NB4 (cell line): Measurements from ENCODE around the gene BHLHE23.
"Not testable (repeated sequence)": the region's sequence is repeated elsewhere in the genome, so short reads cannot be mapped to it uniquely, and the experiment has no call there.

Source experiments
- DNase-seq: peaks from one replicate; pipeline ENCODE4 v3.0.0; 2010; ENCODE audit warnings: low read depth
- H3K4me3 ChIP-seq: one replicate; pipeline ENCODE4 v1.5.1; 2011; ENCODE audit warnings: mild to moderate bottlenecking, low read depth, low read length, moderate library complexity
- MYC ChIP-seq: IDR thresholded peaks from 2 replicates; pipeline ENCODE4 v1.6.1; 2011; ENCODE audit warnings: low read depth, low read length
- POLR2A ChIP-seq: IDR thresholded peaks from 2 replicates; pipeline ENCODE4 v1.6.1; 2011; ENCODE audit warnings: mild to moderate bottlenecking; ENCODE audit not compliant: insufficient read length; ENCODE audit errors: extremely low read depth
- TF ChIP-seq, protein P1 (sequence below): IDR thresholded peaks from 2 replicates; pipeline ENCODE4 v1.6.1; 2011; ENCODE audit warnings: low read depth, low read length
- TF ChIP-seq, protein P2 (sequence below): IDR thresholded peaks from one replicate; pipeline ENCODE4 v1.5.1; 2012; ENCODE audit warnings: low read depth, low read length

Gene BHLHE23

DNA sequence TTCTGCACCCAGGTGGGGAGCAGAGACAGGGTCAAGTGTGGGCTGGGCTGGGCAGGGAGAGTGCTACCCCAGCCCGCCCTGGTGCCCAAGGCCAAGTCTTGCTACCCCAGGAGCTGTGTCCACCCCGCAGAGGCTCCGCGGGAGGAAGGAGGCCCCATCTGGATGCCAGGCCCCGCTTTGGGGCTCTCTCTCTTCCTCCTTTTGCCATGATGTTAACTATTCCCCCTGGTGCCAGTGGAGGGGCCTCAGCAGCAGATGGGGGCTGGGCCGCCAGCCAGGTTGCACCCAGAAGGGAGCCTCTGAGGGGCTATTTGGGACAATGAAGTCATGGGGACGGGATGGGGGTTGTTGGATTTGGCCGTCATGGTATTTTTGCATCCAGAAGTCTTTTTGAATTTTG lies 45.0 kb downstream of the BHLHE23 start:
- H3K4me3 ChIP-seq, result no peak overlapping the region
- TF ChIP-seq, protein P1, sequence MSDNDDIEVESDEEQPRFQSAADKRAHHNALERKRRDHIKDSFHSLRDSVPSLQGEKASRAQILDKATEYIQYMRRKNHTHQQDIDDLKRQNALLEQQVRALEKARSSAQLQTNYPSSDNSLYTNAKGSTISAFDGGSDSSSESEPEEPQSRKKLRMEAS, result no peak
- TF ChIP-seq MYC (no peak), POLR2A (no peak)
- TF ChIP-seq, protein P2, sequence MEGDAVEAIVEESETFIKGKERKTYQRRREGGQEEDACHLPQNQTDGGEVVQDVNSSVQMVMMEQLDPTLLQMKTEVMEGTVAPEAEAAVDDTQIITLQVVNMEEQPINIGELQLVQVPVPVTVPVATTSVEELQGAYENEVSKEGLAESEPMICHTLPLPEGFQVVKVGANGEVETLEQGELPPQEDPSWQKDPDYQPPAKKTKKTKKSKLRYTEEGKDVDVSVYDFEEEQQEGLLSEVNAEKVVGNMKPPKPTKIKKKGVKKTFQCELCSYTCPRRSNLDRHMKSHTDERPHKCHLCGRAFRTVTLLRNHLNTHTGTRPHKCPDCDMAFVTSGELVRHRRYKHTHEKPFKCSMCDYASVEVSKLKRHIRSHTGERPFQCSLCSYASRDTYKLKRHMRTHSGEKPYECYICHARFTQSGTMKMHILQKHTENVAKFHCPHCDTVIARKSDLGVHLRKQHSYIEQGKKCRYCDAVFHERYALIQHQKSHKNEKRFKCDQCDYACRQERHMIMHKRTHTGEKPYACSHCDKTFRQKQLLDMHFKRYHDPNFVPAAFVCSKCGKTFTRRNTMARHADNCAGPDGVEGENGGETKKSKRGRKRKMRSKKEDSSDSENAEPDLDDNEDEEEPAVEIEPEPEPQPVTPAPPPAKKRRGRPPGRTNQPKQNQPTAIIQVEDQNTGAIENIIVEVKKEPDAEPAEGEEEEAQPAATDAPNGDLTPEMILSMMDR, result no peak
- no peak for DNase-seq

DNA sequence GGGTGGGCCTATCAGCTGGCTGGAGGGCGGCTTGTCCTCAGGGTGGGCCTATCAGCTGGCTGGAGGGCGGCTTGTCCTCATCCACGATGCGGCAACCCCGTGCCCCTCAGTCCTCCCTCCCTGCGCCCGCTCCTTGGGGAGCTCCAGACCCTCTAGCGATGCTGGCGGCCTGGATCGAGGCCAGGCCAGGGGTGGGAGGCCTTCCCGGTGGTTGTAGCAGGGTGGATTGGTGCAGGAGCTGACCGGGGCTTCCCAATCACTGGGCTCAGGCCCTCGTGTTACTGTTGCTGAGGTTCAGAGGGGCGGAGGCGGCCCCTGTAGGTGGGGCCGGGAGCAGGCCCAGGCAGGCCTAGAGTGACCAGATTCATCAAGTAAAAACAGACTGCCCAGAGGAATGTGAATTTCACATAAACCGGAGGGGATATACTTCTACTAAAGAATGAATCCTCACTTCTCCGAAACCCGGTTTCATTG lies 45.4 kb downstream of the BHLHE23 start:
- DNase-seq, result no peak
- H3K4me3 ChIP-seq, result no peak overlapping the region
- TF ChIP-seq, protein P2, result no peak
- no peak for TF ChIP-seq POLR2A
- no peak for TF ChIP-seq MYC
- TF ChIP-seq, protein P1, result no peak

DNA sequence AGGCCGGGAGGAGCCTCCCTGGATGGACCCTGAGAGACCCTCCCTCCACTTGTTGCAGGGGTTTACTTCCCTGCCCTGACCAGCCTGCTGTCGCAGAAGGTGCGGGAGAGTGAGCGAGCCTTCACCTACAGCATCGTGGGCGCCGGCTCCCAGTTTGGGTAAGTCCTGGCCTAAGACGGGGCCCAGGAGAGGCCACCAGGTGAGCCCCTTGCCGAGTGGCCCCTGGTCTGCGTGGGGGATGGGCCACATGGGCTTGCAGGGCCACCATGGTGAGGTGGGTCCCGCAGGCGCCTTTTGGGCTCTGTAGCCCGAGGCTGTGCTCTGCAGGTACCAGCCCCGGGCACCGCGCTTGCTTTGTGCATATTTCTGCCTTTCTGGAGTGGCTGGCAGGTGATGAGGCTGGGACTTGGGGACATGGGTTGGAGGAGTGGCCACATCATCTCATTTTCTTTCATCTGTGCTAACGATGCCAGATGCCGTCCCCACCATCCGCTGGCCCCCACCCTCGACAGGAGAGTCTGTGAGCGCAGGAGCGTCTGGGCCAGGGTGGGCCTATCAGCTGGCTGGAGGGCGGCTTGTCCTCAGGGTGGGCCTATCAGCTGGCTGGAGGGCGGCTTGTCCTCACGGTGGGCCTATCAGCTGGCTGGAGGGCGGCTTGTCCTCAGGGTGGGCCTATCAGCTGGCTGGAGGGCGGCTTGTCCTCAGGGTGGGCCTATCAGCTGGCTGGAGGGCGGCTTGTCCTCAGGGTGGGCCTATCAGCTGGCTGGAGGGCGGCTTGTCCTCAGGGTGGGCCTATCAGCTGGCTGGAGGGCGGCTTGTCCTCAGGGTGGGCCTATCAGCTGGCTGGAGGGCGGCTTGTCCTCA lies 46.1 kb downstream of the BHLHE23 start:
- not testable (repeated sequence) for DNase-seq, H3K4me3 ChIP-seq

- no peak for DNase-seq
- TF ChIP-seq MYC (no peak), POLR2A (no peak)
- TF ChIP-seq, protein P1, result no peak
- TF ChIP-seq, protein P2, result no peak
- H3K4me3 ChIP-seq, result peak overlapping the region; percentile 16
Measured at GRCh38 chr20:62959998-62960436, 46.7 kb downstream of the BHLHE23 start.

GRCh38 chr20:62959101-62959971 lies 47.4 kb downstream of the BHLHE23 start:
- peak overlapping the region; percentile 25 for H3K4me3 ChIP-seq
- DNase-seq, result peak; percentile 97
- TF ChIP-seq POLR2A (peak; percentile 25), MYC (peak; percentile 43; the same call in 1 of the 2 replicates)
- TF ChIP-seq, protein P2, result peak; percentile 1
- TF ChIP-seq, protein P1, result peak; percentile 70
